ENCODE results near the gene TEX13D.
"Not testable (repeated sequence)": the region's sequence is repeated elsewhere in the genome, so short reads cannot be mapped to it uniquely, and the experiment has no call there.

The TEX13D gene

DNA sequence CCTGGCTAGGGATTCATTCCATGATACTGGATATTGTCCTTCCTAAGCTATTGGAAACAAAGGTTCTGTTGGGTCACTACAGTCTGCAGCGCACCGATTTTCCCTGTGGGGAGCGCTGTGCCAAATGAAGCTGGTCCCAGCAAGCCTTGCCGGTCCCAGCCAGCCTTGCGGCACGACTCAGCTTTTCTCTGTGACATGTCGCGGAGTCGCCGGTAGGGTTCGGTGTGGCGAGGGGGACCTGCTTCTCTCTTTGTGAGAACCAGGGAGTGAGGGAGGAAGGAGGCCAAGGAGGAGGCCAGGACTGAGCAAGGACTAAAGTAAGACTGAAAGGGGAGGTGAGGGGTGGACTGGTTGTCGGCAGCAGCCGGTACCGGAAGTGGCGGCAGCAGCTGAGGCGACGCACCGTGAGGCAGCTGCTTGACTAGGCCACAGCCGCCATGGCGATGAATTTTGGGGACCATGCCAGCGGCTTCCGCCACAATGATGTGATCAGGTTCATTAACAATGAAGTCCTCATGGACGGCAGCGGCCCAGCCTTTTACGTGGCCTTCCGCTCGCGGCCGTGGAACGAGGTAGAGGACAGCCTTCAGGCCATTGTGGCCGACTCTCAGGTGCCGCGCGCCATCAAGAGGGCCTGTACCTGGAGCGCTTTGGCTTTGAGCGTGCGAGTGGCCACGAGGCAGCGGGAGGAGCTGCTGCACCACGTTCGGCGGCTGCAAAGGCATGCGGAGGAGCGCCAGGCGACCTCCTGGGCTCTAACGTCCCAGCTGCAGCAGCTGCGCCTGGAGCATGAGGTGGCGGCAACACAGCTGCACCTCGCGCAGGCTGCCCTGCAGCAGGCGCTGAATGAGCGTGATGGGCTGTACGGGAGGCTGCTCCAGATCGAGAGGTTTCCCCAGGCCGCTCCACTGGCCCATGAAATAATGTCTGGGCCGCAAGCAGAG is at the start of gene TEX13D:
Gene TEX13D (plus strand): TSS at position 180 of the 944 bp plus-strand sequence. CDS start 258 bp downstream, at position 438.
- H3K9me3 ChIP-seq (ENCODE audit: control insufficient read depth in 1 of 2, low read length in 2 of 2) = no peaks in the 10 kb centered on the region
- H3K36me3 ChIP-seq (ENCODE audit: control insufficient read depth in 1 of 2, insufficient read depth in 2 of 2, low read length in 2 of 2) = no peaks in the 10 kb centered on the region
- no peak within 1 kb of the TSS for H3K9ac ChIP-seq (ENCODE audit: low read depth in 1 of 2, low read length in 2 of 2)
- peaks cover 0 to 4% of the 10 kb centered on the region in 2 donors for H3K4me1 ChIP-seq (ENCODE audit: control insufficient read depth in 1 of 2, insufficient read depth in 2 of 2, low read length in 2 of 2)
- no peak within 1 kb of the TSS for H3K4me3 ChIP-seq (ENCODE audit: low read depth in 1 of 2, low read length in 2 of 2)
- H3K27me3 ChIP-seq (ENCODE audit: control insufficient read depth in 1 of 2, insufficient read depth in 2 of 2, low read length in 2 of 2) = no peaks in the 10 kb centered on the region
- no peak within 1 kb of the TSS for H3K27ac ChIP-seq (ENCODE audit: low read depth, low read length)

GRCh38 chrX:124289443-124289842 is 43.0 kb upstream of the TEX13D start:
- no peaks in the 10 kb centered on the region for H3K27me3 ChIP-seq (ENCODE audit: control insufficient read depth in 1 of 2, insufficient read depth in 2 of 2, low read length in 2 of 2)
- H3K27ac ChIP-seq (ENCODE audit: low read depth, low read length) = no peak overlapping the region
- H3K4me1 ChIP-seq (ENCODE audit: control insufficient read depth in 1 of 2, insufficient read depth in 2 of 2, low read length in 2 of 2) = no peaks in the 10 kb centered on the region
- no peaks in the 10 kb centered on the region for H3K9me3 ChIP-seq (ENCODE audit: control insufficient read depth in 1 of 2, low read length in 2 of 2)
- no peaks in the 10 kb centered on the region for H3K36me3 ChIP-seq (ENCODE audit: control insufficient read depth in 1 of 2, insufficient read depth in 2 of 2, low read length in 2 of 2)
- H3K4me3 ChIP-seq (ENCODE audit: low read depth in 1 of 2, low read length in 2 of 2) = no peak overlapping the region
- no peak overlapping the region for H3K9ac ChIP-seq (ENCODE audit: low read depth in 1 of 2, low read length in 2 of 2)

- Histone ChIP-seq H3K4me3 (ENCODE audit: low read depth in 1 of 2, low read length in 2 of 2) (no peak overlapping the region), H3K27me3 (ENCODE audit: control insufficient read depth in 1 of 2, insufficient read depth in 2 of 2, low read length in 2 of 2) (no peaks in the 10 kb centered on the region), H3K27ac (ENCODE audit: low read depth, low read length) (no peak overlapping the region), H3K4me1 (ENCODE audit: control insufficient read depth in 1 of 2, insufficient read depth in 2 of 2, low read length in 2 of 2) (no peaks in the 10 kb centered on the region), H3K9me3 (ENCODE audit: control insufficient read depth in 1 of 2, low read length in 2 of 2) (no peaks in the 10 kb centered on the region), H3K9ac (ENCODE audit: low read depth in 1 of 2, low read length in 2 of 2) (no peak overlapping the region), H3K36me3 (ENCODE audit: control insufficient read depth in 1 of 2, insufficient read depth in 2 of 2, low read length in 2 of 2) (no peaks in the 10 kb centered on the region)
Observed at GRCh38 chrX:124293810-124294209, 38.6 kb upstream of the TEX13D start.

GRCh38 chrX:124299323-124299722 is 33.1 kb upstream of the TEX13D start:
- not testable (repeated sequence) for H3K36me3 ChIP-seq (ENCODE audit: control insufficient read depth in 1 of 2, insufficient read depth in 2 of 2, low read length in 2 of 2); H3K4me3 ChIP-seq (ENCODE audit: low read depth in 1 of 2, low read length in 2 of 2); H3K9ac ChIP-seq (ENCODE audit: low read depth in 1 of 2, low read length in 2 of 2); H3K9me3 ChIP-seq (ENCODE audit: control insufficient read depth in 1 of 2, low read length in 2 of 2); H3K4me1 ChIP-seq (ENCODE audit: control insufficient read depth in 1 of 2, insufficient read depth in 2 of 2, low read length in 2 of 2); H3K27me3 ChIP-seq (ENCODE audit: control insufficient read depth in 1 of 2, insufficient read depth in 2 of 2, low read length in 2 of 2); H3K27ac ChIP-seq (ENCODE audit: low read depth, low read length)

DNA sequence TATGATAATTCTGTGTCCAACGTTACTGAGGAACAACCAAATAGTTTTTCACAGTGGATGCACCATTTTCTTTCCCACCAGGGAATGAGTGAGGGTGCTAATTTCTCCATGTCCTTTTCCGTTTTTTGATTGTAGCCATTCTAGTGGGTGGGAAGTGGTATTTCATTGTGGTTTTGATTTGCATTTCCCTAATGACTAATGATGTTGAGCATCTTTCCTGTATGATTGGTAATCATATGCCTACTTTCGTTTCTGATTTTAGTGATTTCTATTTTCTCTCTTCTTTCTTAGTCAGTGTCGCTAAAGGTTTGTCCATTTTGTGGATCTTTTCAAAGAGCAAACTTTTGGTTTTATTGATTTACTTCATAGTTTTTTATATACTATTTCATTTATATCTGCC is 32.1 kb upstream of the TEX13D start:
- no peak overlapping the region for H3K4me3 ChIP-seq (ENCODE audit: low read depth in 1 of 2, low read length in 2 of 2)
- H3K4me1 ChIP-seq (ENCODE audit: control insufficient read depth in 1 of 2, insufficient read depth in 2 of 2, low read length in 2 of 2) = no peaks in the 10 kb centered on the region
- H3K27ac ChIP-seq (ENCODE audit: low read depth, low read length) = no peak overlapping the region
- H3K9me3 ChIP-seq (ENCODE audit: control insufficient read depth in 1 of 2, low read length in 2 of 2) = no peaks in the 10 kb centered on the region
- H3K27me3 ChIP-seq (ENCODE audit: control insufficient read depth in 1 of 2, insufficient read depth in 2 of 2, low read length in 2 of 2) = no peaks in the 10 kb centered on the region
- H3K36me3 ChIP-seq (ENCODE audit: control insufficient read depth in 1 of 2, insufficient read depth in 2 of 2, low read length in 2 of 2) = no peaks in the 10 kb centered on the region
- no peak overlapping the region for H3K9ac ChIP-seq (ENCODE audit: low read depth in 1 of 2, low read length in 2 of 2)

DNA sequence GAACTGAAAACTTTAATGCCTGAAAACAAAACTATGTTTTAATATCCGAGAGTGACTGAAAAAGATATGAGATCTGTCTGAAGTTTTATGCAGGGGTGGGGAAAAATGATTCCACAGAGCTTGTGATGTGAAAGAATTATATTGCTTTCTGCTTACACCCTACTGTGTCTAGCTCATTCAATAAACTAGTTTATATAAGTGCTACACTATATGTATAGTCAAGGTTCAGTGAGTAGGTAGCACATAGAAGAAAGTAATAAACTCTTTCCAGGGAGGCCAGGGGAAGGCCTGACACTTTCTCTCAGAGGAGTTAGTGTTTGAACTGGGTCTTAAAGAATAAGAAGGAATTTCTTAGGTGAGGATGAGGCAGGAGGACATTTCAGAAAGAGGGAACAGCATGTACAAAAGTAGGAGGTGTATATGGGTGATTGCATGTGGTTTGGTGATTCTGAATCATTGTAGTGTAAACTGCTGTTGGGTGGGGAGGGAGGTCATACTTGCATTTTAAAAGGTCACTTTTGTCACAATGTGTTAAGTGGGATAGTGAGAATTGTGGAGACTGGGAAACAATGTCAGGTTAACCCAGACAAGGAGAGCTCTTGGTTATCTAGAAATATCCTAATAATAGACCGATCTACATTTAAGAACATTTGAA is 25.1 kb upstream of the TEX13D start:
- H3K27me3 ChIP-seq (ENCODE audit: control insufficient read depth in 1 of 2, insufficient read depth in 2 of 2, low read length in 2 of 2) = no peaks in the 10 kb centered on the region
- H3K27ac ChIP-seq (ENCODE audit: low read depth, low read length) = no peak overlapping the region
- no peaks in the 10 kb centered on the region for H3K9me3 ChIP-seq (ENCODE audit: control insufficient read depth in 1 of 2, low read length in 2 of 2)
- H3K36me3 ChIP-seq (ENCODE audit: control insufficient read depth in 1 of 2, insufficient read depth in 2 of 2, low read length in 2 of 2) = no peaks in the 10 kb centered on the region
- H3K4me3 ChIP-seq (ENCODE audit: low read depth in 1 of 2, low read length in 2 of 2) = no peak overlapping the region
- H3K9ac ChIP-seq (ENCODE audit: low read depth in 1 of 2, low read length in 2 of 2) = no peak overlapping the region
- peaks cover 0 to 4% of the 10 kb centered on the region in 2 donors for H3K4me1 ChIP-seq (ENCODE audit: control insufficient read depth in 1 of 2, insufficient read depth in 2 of 2, low read length in 2 of 2)

GRCh38 chrX:124325732-124326131 is 6.7 kb upstream of the TEX13D start:
- Histone ChIP-seq H3K4me3 (ENCODE audit: low read depth in 1 of 2, low read length in 2 of 2) (no peak overlapping the region), H3K27me3 (ENCODE audit: control insufficient read depth in 1 of 2, insufficient read depth in 2 of 2, low read length in 2 of 2) (no peaks in the 10 kb centered on the region), H3K9me3 (ENCODE audit: control insufficient read depth in 1 of 2, low read length in 2 of 2) (no peaks in the 10 kb centered on the region), H3K36me3 (ENCODE audit: control insufficient read depth in 1 of 2, insufficient read depth in 2 of 2, low read length in 2 of 2) (no peaks in the 10 kb centered on the region), H3K27ac (ENCODE audit: low read depth, low read length) (no peak overlapping the region), H3K9ac (ENCODE audit: low read depth in 1 of 2, low read length in 2 of 2) (no peak overlapping the region), H3K4me1 (ENCODE audit: control insufficient read depth in 1 of 2, insufficient read depth in 2 of 2, low read length in 2 of 2) (peaks cover 0 to 4% of the 10 kb centered on the region in 2 donors)

GRCh38 chrX:124328765-124329164 is 3.7 kb upstream of the TEX13D start:
- Histone ChIP-seq H3K9ac (ENCODE audit: low read depth in 1 of 2, low read length in 2 of 2) (no peak overlapping the region), H3K27ac (ENCODE audit: low read depth, low read length) (no peak overlapping the region), H3K4me1 (ENCODE audit: control insufficient read depth in 1 of 2, insufficient read depth in 2 of 2, low read length in 2 of 2) (peaks cover 0 to 4% of the 10 kb centered on the region in 2 donors), H3K27me3 (ENCODE audit: control insufficient read depth in 1 of 2, insufficient read depth in 2 of 2, low read length in 2 of 2) (no peaks in the 10 kb centered on the region), H3K4me3 (ENCODE audit: low read depth in 1 of 2, low read length in 2 of 2) (no peak overlapping the region), H3K36me3 (ENCODE audit: control insufficient read depth in 1 of 2, insufficient read depth in 2 of 2, low read length in 2 of 2) (no peaks in the 10 kb centered on the region), H3K9me3 (ENCODE audit: control insufficient read depth in 1 of 2, low read length in 2 of 2) (no peaks in the 10 kb centered on the region)

DNA sequence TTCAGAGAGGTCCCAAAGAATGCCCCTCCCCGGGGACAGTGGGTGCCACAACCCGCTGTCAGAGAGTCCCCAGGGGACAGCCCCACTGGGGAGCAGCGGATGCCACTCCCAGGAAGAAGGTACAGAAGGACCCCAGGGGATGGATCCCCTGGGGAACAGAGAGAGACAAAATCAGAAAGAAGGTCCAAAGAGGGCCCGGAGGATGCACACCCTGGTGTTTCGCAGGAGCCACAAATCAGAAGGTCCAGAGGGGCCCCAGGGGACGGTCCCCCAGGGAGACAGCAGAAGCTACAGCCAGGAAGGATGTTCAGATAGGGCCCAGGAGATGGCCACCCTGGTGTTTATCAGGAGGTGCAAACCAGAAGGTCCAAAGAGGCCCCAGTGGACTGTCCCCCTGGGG is 1.4 kb downstream of the TEX13D start:
- no peak overlapping the region for H3K4me3 ChIP-seq (ENCODE audit: low read depth in 1 of 2, low read length in 2 of 2)
- no peaks in the 10 kb centered on the region for H3K27me3 ChIP-seq (ENCODE audit: control insufficient read depth in 1 of 2, insufficient read depth in 2 of 2, low read length in 2 of 2)
- no peaks in the 10 kb centered on the region for H3K9me3 ChIP-seq (ENCODE audit: control insufficient read depth in 1 of 2, low read length in 2 of 2)

DNA sequence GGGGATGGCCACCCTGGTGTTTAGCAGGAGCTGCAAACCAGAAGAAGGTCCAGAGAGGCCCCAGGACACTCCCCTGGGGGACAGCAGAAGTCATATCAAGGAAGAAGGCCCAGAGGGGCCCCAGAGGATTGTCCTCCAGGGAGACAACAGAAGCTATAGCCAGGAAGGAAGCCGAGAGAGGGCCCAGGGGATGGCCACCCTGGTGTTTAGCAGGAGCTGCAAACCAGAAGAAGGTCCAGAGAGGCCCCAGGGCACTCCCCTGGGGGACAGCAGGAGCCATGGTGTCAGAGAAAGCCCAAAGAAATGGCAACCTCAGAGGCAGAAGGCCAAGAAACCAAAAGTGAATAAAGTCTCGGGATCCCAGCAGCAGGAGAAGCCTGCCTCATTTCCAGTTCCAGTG is 2.1 kb downstream of the TEX13D start:
- H3K27me3 ChIP-seq (ENCODE audit: control insufficient read depth in 1 of 2, insufficient read depth in 2 of 2, low read length in 2 of 2) = not testable (repeated sequence)

More for the DNA sequence above, 1.4 kb downstream of the TEX13D start:
- H3K36me3 ChIP-seq (ENCODE audit: control insufficient read depth in 1 of 2, insufficient read depth in 2 of 2, low read length in 2 of 2) = no peaks in the 10 kb centered on the region
- H3K27ac ChIP-seq (ENCODE audit: low read depth, low read length) = no peak overlapping the region
- peaks cover 0 to 3% of the 10 kb centered on the region in 2 donors for H3K4me1 ChIP-seq (ENCODE audit: control insufficient read depth in 1 of 2, insufficient read depth in 2 of 2, low read length in 2 of 2)
- H3K9ac ChIP-seq (ENCODE audit: low read depth in 1 of 2, low read length in 2 of 2) = no peak overlapping the region

More for the DNA sequence above, 2.1 kb downstream of the TEX13D start:
- not testable (repeated sequence) for H3K9me3 ChIP-seq (ENCODE audit: control insufficient read depth in 1 of 2, low read length in 2 of 2); H3K4me3 ChIP-seq (ENCODE audit: low read depth in 1 of 2, low read length in 2 of 2); H3K4me1 ChIP-seq (ENCODE audit: control insufficient read depth in 1 of 2, insufficient read depth in 2 of 2, low read length in 2 of 2); H3K36me3 ChIP-seq (ENCODE audit: control insufficient read depth in 1 of 2, insufficient read depth in 2 of 2, low read length in 2 of 2); H3K9ac ChIP-seq (ENCODE audit: low read depth in 1 of 2, low read length in 2 of 2); H3K27ac ChIP-seq (ENCODE audit: low read depth, low read length)
